ENCODE data around the gene ZBTB20.
"Not testable (repeated sequence)": the region's sequence is repeated elsewhere in the genome, so short reads cannot be mapped to it uniquely, and the experiment has no call there.

ZBTB20 gene

GRCh38 chr3:114714237-114714636 is 432.9 kb downstream of the ZBTB20 start:
- DNase-seq (ENCODE audit: low read depth): no peak

- no peak for DNase-seq (ENCODE audit: low read depth)
These were observed 434.2 kb downstream of the ZBTB20 start for GRCh38 chr3:114712728-114713492.

- no peak for DNase-seq (ENCODE audit: low read depth)
These were observed 435.7 kb downstream of the ZBTB20 start for GRCh38 chr3:114711321-114711886.

GRCh38 chr3:114709102-114709501 is 438.0 kb downstream of the ZBTB20 start:
- no peak for DNase-seq (ENCODE audit: low read depth)

GRCh38 chr3:114707252-114707860 is 439.7 kb downstream of the ZBTB20 start:
- no peak for DNase-seq (ENCODE audit: low read depth)

GRCh38 chr3:114706591-114707232 is 440.4 kb downstream of the ZBTB20 start:
- DNase-seq (ENCODE audit: low read depth): no peak

- DNase-seq (ENCODE audit: low read depth): no peak
These were observed 446.4 kb downstream of the ZBTB20 start for GRCh38 chr3:114700637-114701234.

- no peak for DNase-seq (ENCODE audit: low read depth)
These were observed 448.7 kb downstream of the ZBTB20 start for GRCh38 chr3:114698146-114699105.

GRCh38 chr3:114697401-114697800 is 449.7 kb downstream of the ZBTB20 start:
- no peak for DNase-seq (ENCODE audit: low read depth)

- DNase-seq (ENCODE audit: low read depth): no peak
These were observed 452.8 kb downstream of the ZBTB20 start for GRCh38 chr3:114694251-114694650.

GRCh38 chr3:114691871-114692270 is 455.2 kb downstream of the ZBTB20 start:
- DNase-seq (ENCODE audit: low read depth): no peak

GRCh38 chr3:114690911-114691310 is 456.2 kb downstream of the ZBTB20 start:
- no peak for DNase-seq (ENCODE audit: low read depth)

GRCh38 chr3:114687151-114687550 is 459.9 kb downstream of the ZBTB20 start:
- no peak for DNase-seq (ENCODE audit: low read depth)

GRCh38 chr3:114686621-114687020 is 460.5 kb downstream of the ZBTB20 start:
- DNase-seq (ENCODE audit: low read depth): no peak

GRCh38 chr3:114685161-114685560 is 461.9 kb downstream of the ZBTB20 start:
- no peak for DNase-seq (ENCODE audit: low read depth)

GRCh38 chr3:114680299-114680698 is 466.8 kb downstream of the ZBTB20 start:
- DNase-seq (ENCODE audit: low read depth): no peak

GRCh38 chr3:114679773-114680172 is 467.3 kb downstream of the ZBTB20 start:
- DNase-seq (ENCODE audit: low read depth): not testable (repeated sequence)

GRCh38 chr3:114675104-114675503 is 472.0 kb downstream of the ZBTB20 start:
- no peak for DNase-seq (ENCODE audit: low read depth)

GRCh38 chr3:114674036-114674435 is 473.1 kb downstream of the ZBTB20 start:
- DNase-seq (ENCODE audit: low read depth): no peak

GRCh38 chr3:114673481-114673880 is 473.6 kb downstream of the ZBTB20 start:
- no peak for DNase-seq (ENCODE audit: low read depth)

Measured in CMK (cell line).